Loucy (cell line): ENCODE measurements around the gene GABRA4.

ENCODE experiments used
- H2AFZ ChIP-seq: fragments of 200-600 bp; sonication (generic); 2 replicates; pipeline ENCODE4 v1.6.0; 2016; ENCODE audit warnings: antibody characterized with exemption, mild to moderate bottlenecking, low read length, moderate library complexity
- H3F3A ChIP-seq: fragments of 200-600 bp; 2 replicates; pipeline ENCODE4 v1.6.0; 2016; ENCODE audit warnings: antibody characterized with exemption, low read depth, mild to moderate bottlenecking
- H3K27me3 ChIP-seq: fragments of 200-600 bp; sonication (generic); 2 replicates; pipeline ENCODE4 v1.6.1; 2014; ENCODE audit warnings: low read length, mild to moderate bottlenecking; ENCODE audit not compliant: insufficient read depth, poor library complexity, severe bottlenecking
- H3K36me3 ChIP-seq: fragments of 200-600 bp; sonication (generic); 2 replicates; pipeline ENCODE4 v1.6.1; 2016; ENCODE audit warnings: low read length; ENCODE audit not compliant: insufficient read depth
- H3K4me1 ChIP-seq: fragments of 200-600 bp; sonication (generic); 2 replicates; pipeline ENCODE4 v1.5.1; 2014; ENCODE audit warnings: low read length, mild to moderate bottlenecking; ENCODE audit not compliant: insufficient read depth, poor library complexity, severe bottlenecking
- H3K4me2 ChIP-seq: fragments of 200-600 bp; sonication (generic); 2 replicates; pipeline ENCODE4 v1.6.0; 2014; ENCODE audit warnings: antibody characterized with exemption, low read length, low read depth, mild to moderate bottlenecking; ENCODE audit not compliant: poor library complexity, severe bottlenecking
- H3K4me3 ChIP-seq: fragments of 200-600 bp; sonication (generic); 2 replicates; pipeline ENCODE4 v1.5.1; 2014; ENCODE audit warnings: low read length, mild to moderate bottlenecking, mixed read lengths; ENCODE audit not compliant: poor library complexity, severe bottlenecking
- H3K79me2 ChIP-seq: fragments of 200-600 bp; sonication (generic); 2 replicates; pipeline ENCODE4 v1.6.1; 2014; ENCODE audit warnings: low read length; ENCODE audit not compliant: insufficient read depth
- H3K9ac ChIP-seq: fragments of 200-600 bp; sonication (generic); 2 replicates; pipeline ENCODE4 v1.6.0; 2014; ENCODE audit warnings: mild to moderate bottlenecking, low read depth, low read length, moderate library complexity; ENCODE audit not compliant: poor library complexity, severe bottlenecking
- H3K9me2 ChIP-seq: fragments of 200-600 bp; sonication (generic); replicated peaks from 2 replicates; pipeline ENCODE4 v1.6.1; 2016; ENCODE audit warnings: low read depth, low read length, mixed read lengths
- H3K9me3 ChIP-seq: fragments of 200-600 bp; sonication (generic); 2 replicates; pipeline ENCODE4 v1.6.1; 2014; ENCODE audit warnings: mild to moderate bottlenecking, antibody characterized with exemption, low read length, low read depth; ENCODE audit not compliant: insufficient read depth
- H4K20me1 ChIP-seq: fragments of 200-600 bp; sonication (generic); 2 replicates; pipeline ENCODE4 v1.6.0; 2014; ENCODE audit warnings: antibody characterized with exemption, low read length, mild to moderate bottlenecking; ENCODE audit not compliant: insufficient read depth, poor library complexity, severe bottlenecking
- CTCF ChIP-seq: fragments of 200-600 bp; sonication (generic); conservative IDR thresholded peaks from 2 replicates; pipeline ENCODE4 v1.5.1; 2014; ENCODE audit warnings: mild to moderate bottlenecking, antibody characterized with exemption, low read length
- EZH2phosphoT487 ChIP-seq: fragments of 200-600 bp; IDR thresholded peaks from 2 replicates; pipeline ENCODE4 v1.6.1; 2018; ENCODE audit warnings: antibody characterized with exemption, mild to moderate bottlenecking, moderate library complexity, borderline replicate concordance

Gene GABRA4

DNA sequence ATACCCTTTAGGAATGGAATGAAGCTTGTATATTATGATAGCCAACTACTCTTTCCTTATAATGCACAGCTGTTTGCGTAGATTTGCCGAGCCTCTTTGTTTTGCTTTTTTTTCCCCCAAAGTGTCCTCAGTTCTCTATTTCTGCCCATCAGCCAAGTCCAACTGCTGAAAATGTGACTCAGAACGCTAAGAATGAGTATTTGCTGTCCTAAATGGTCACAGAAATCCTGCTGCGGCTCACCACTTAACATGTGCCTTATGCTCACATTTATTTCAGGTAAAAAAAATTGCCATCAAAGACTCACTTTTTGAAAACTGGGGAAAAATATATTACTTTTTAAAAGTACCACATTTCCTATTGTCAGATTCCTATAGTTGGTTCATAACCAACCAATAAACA lies 36.9 kb downstream of the GABRA4 start:
- no peaks in the 10 kb centered on the region for H4K20me1 ChIP-seq
- TF ChIP-seq EZH2phosphoT487 (no peak), CTCF (no peak)
- H3K9me3 ChIP-seq, result no peaks in the 10 kb centered on the region
- no peaks in the 10 kb centered on the region for H3F3A ChIP-seq
- no peak overlapping the region for H3K4me2 ChIP-seq
- H3K9me2 ChIP-seq, result no peaks in the 10 kb centered on the region
- no peak overlapping the region for H2AFZ ChIP-seq
- H3K9ac ChIP-seq, result no peak overlapping the region
- H3K4me3 ChIP-seq, result no peak overlapping the region
- H3K79me2 ChIP-seq, result no peaks in the 10 kb centered on the region
- H3K4me1 ChIP-seq, result no peaks in the 10 kb centered on the region
- no peaks in the 10 kb centered on the region for H3K27me3 ChIP-seq
- H3K36me3 ChIP-seq, result no peaks in the 10 kb centered on the region

DNA sequence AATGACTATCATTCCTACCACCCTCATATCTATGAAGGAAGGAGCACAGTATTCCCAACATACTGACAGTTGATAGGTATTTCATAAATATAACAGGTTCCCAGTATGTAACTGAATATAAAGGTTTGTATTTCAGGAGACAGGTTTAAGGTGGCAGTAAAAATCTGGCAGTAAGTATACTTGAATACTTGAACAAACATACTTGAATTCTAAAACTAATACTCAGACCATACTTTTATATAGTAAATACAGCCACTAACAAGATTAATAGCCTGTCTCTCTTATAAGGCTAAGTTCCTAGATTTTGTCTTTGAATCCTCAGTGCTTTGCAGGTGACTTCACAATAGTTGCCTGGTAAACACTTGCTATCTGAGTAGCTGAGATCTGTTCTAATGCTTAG lies 37.8 kb downstream of the GABRA4 start:
- H3K4me2 ChIP-seq, result no peak overlapping the region
- no peaks in the 10 kb centered on the region for H3K36me3 ChIP-seq
- H3K9me3 ChIP-seq, result no peaks in the 10 kb centered on the region
- no peaks in the 10 kb centered on the region for H3F3A ChIP-seq
- no peak overlapping the region for H2AFZ ChIP-seq
- no peaks in the 10 kb centered on the region for H3K79me2 ChIP-seq
- H4K20me1 ChIP-seq, result no peaks in the 10 kb centered on the region
- H3K9ac ChIP-seq, result no peak overlapping the region
- H3K4me1 ChIP-seq, result no peaks in the 10 kb centered on the region
- no peak overlapping the region for H3K4me3 ChIP-seq
- H3K9me2 ChIP-seq, result no peaks in the 10 kb centered on the region
- TF ChIP-seq CTCF, result no peak
- TF ChIP-seq EZH2phosphoT487, result no peak
- no peaks in the 10 kb centered on the region for H3K27me3 ChIP-seq

GRCh38 chr4:46954643-46955042 lies 38.7 kb downstream of the GABRA4 start:
- H3K9me2 ChIP-seq, result no peaks in the 10 kb centered on the region
- H3K9me3 ChIP-seq, result no peaks in the 10 kb centered on the region
- H3K4me2 ChIP-seq, result no peak overlapping the region
- no peak overlapping the region for H3K9ac ChIP-seq
- H3K4me1 ChIP-seq, result no peaks in the 10 kb centered on the region
- no peaks in the 10 kb centered on the region for H3K36me3 ChIP-seq
- H3K4me3 ChIP-seq, result no peak overlapping the region
- H3F3A ChIP-seq, result no peaks in the 10 kb centered on the region
- TF ChIP-seq EZH2phosphoT487 (no peak), CTCF (no peak)
- no peaks in the 10 kb centered on the region for H3K79me2 ChIP-seq
- H2AFZ ChIP-seq, result no peak overlapping the region
- H4K20me1 ChIP-seq, result no peaks in the 10 kb centered on the region
- H3K27me3 ChIP-seq, result no peaks in the 10 kb centered on the region
